Stomach (tissue), 9 donors: ENCODE data around the gene ABCA7. TPM values are rescaled to one million over a fixed set of nuclear protein-coding genes. Genes with fewer than 3 reads are reported as not detected.
A peak's percentile ranks its signal among the peaks of the same experiment; 100 is the strongest.

Experiments used
- DNase-seq, 2 donors: peaks; one replicate each; pipeline versions ENCODE4 v3.0.0 to v3.0.0-alpha.2; 2013 to 2019
- H3K27ac ChIP-seq, 5 donors: fragments of 200-600 bp in 4 of 5; sonication (generic) in 4 of 5; one replicate each; pipeline ENCODE4 v1.5.1; 2013 to 2019; ENCODE audit warnings: mild to moderate bottlenecking in 1 of 5, moderate library complexity in 1 of 5
- H3K27me3 ChIP-seq, 3 donors: fragments of 200-600 bp; sonication (generic); one replicate each; pipeline ENCODE4 v1.5.1; 2017 to 2019; ENCODE audit warnings: mixed run types in 1 of 3
- H3K36me3 ChIP-seq, 4 donors: fragments of 200-600 bp; sonication (generic); 1 replicate in 3 of 4; 2 replicates in 1 of 4; pipeline ENCODE4 v1.5.1; 2016 to 2019
- H3K4me1 ChIP-seq, 4 donors: fragments of 200-600 bp; sonication (generic); one replicate each; pipeline ENCODE4 v1.5.1; 2016 to 2019
- H3K4me3 ChIP-seq, 4 donors: fragments of 200-600 bp; sonication (generic) in 3 of 4; one replicate each; pipeline ENCODE4 v1.5.1; 2016 to 2019; ENCODE audit warnings: mild to moderate bottlenecking in 1 of 4
- H3K9me3 ChIP-seq, 4 donors: fragments of 200-600 bp; sonication (generic); one replicate each; pipeline ENCODE4 v1.5.1; 2016 to 2019
- EP300 ChIP-seq: sonication (generic); formaldehyde crosslinking; IDR thresholded peaks from one replicate; pipeline ENCODE4 v1.6.1; 2017; ENCODE audit warnings: antibody characterized with exemption
- POLR2A ChIP-seq, 4 donors: fragments of 450-650 bp; IDR thresholded peaks; one replicate each; pipeline ENCODE4 v1.6.1; 2016; ENCODE audit warnings: antibody characterized with exemption in 4 of 4, control low read depth in 2 of 4, mild to moderate bottlenecking in 1 of 4, moderate library complexity in 1 of 4
- POLR2AphosphoS5 ChIP-seq, 3 donors: sonication (generic); formaldehyde crosslinking; IDR thresholded peaks; one replicate each; pipeline ENCODE4 v1.6.1; 2016; ENCODE audit warnings: antibody characterized with exemption in 3 of 3
- WGBS, 5 donors: extraction: QIAGEN DNeasy Blood & Tissue Kit in 3 of 5; methylation state at CpG; one replicate each; pipeline versions ENCODE4 v1.1.5 to v1.1.7; 2013 to 2018; 5-methylcytosine and 5-hydroxymethylcytosine counted together
- intact Hi-C: fragments of 100-400 bp; cut with DNase I; formaldehyde crosslinking; loops from one replicate; pipeline ENCODE4 v1.15.1; 2023; ENCODE audit warnings: low total_unique reads
- polyA plus RNA-seq, 3 donors: library from polyadenylated mRNA; stranded (reverse); fragments of 200-250 nt; gene quantifications; one replicate each; pipeline ENCODE4 v1.2.3, GENCODE V29; 2013
- total RNA-seq, 5 donors: library from RNA; depleted of rRNA; stranded (reverse); fragments of >200 nt; gene quantifications; one replicate each; pipeline versions ENCODE4 v1.1.0 to v1.2.3, GENCODE V29; 2014 to 2016
- TF ChIP-seq, protein P1 (sequence below), 7 experiments: fragments of 450-650 bp in 4 of 7; fragments of 200-600 bp in 3 of 7; sonication (generic) in 3 of 7; IDR thresholded peaks; one replicate each; pipeline ENCODE4 v1.5.1; 2016 to 2019; ENCODE audit warnings: antibody characterized with exemption in 7 of 7, control low read depth in 2 of 7, mild to moderate bottlenecking in 1 of 7
- donor health status: healthy with polysubstance abuse.
- donor health status: Bipolar disorder and iron deficiency.
- donor health status: healthy.

The ABCA7 gene
- total and polyA plus RNA-seq, 8 donors: 5.1 to 144 (median 34.7) TPM

DNA sequence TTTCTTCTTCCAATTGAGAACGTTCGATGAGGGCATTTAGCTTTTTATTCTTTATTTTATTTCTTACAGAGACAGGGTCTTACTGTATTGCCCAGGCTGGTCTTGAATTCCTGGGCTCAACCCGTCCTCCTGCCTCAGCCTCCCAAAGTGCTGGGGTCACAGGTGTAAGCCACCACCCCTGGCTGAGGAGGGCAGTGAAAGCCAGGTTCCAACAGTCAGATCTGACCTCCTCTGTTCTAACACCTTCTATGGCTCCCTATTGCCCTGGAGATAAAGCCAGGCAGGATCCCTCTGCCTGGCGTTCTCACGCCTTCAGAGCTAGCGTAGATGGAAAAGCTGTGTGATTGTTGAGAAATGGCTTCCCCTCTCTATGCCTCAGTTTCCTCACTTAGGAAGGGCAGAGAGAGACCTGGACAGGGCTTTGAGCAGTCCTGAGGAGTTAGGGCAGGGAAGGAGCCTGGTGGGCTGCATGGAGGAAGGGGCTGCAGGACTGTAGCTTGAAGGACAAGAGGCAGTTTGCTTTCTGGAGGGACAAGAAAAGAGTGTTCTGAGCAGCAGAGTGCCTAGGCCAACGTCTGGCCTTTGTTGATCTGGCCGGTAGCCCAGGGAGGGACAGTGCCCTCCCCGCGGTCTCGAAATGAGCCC is 32.6 kb downstream of the ABCA7 start:
- TF ChIP-seq EP300 (no peak), POLR2AphosphoS5 (IDR thresholded peaks at IDR 0.05) (no peak)
- TF ChIP-seq, protein P1, sequence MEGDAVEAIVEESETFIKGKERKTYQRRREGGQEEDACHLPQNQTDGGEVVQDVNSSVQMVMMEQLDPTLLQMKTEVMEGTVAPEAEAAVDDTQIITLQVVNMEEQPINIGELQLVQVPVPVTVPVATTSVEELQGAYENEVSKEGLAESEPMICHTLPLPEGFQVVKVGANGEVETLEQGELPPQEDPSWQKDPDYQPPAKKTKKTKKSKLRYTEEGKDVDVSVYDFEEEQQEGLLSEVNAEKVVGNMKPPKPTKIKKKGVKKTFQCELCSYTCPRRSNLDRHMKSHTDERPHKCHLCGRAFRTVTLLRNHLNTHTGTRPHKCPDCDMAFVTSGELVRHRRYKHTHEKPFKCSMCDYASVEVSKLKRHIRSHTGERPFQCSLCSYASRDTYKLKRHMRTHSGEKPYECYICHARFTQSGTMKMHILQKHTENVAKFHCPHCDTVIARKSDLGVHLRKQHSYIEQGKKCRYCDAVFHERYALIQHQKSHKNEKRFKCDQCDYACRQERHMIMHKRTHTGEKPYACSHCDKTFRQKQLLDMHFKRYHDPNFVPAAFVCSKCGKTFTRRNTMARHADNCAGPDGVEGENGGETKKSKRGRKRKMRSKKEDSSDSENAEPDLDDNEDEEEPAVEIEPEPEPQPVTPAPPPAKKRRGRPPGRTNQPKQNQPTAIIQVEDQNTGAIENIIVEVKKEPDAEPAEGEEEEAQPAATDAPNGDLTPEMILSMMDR (IDR thresholded peaks at IDR 0.05): no peak
- H3K27ac ChIP-seq: no peak overlapping the region
- peaks cover 0 to 23% (median 0%) of the 10 kb centered on the region in 4 donors for H3K36me3 ChIP-seq
- DNase-seq: no peak
- no peak overlapping the region for H3K4me3 ChIP-seq
- no peaks in the 10 kb centered on the region for H3K9me3 ChIP-seq
- WGBS, 5 donors: 71 to 83% (median 81%) methylated on average over 11 of the region's 11 CpGs
- peaks cover 0 to 51% (median 21%) of the 10 kb centered on the region in 3 donors for H3K27me3 ChIP-seq
- peaks cover 26 to 94% (median 71%) of the 10 kb centered on the region in 4 donors for H3K4me1 ChIP-seq
- intact Hi-C loops: no loop called here

DNA sequence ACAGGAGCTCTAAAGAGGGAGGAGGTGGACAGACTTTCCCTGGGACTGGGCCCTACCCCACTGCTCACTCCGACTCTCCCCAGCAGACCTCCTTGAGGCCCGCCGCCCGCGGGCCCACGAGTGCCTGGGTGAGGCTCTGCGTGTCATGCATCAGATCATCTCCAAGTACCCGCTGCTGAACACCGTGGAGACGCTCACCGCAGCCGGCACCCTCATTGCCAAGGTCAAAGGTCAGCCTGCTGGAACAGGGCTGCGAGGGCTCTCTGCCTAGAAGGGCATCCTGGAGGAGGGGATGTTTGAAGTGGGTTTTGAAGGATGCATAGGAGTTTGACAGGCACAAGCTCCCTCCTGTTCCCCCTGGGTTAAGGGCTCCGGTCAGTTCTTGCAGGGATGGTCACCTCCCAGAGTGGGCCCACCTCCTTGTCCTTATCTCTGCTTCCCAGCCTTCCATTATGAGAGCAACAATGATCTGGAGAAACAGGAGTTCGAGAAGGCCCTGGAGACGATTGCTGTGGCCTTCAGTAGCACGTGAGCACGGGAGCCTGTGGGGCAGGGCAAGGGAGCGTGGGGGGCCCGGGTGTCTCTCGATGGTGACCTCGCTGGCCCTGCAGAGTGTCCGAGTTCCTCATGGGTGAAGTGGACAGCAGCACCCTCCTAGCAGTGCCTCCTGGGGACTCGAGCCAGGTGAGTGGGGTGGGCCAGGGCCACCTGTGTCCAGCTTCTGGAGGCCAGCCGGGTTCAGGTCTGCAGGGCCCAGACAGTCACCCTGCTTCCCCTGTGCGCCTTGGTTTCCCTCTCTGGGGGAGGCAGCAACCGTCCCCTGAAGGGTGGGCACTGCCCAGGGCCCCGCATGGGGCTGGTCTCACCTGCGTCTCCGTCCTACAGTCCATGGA is 33.4 kb downstream of the ABCA7 start:
- Histone ChIP-seq H3K4me1 (peaks cover 24 to 92% (median 69%) of the 10 kb centered on the region in 4 donors), H3K27me3 (peaks cover 0 to 43% (median 13%) of the 10 kb centered on the region in 3 donors), H3K9me3 (no peaks in the 10 kb centered on the region), H3K36me3 (peaks cover 0 to 23% (median 0%) of the 10 kb centered on the region in 4 donors), H3K4me3 (no peak overlapping the region), H3K27ac (peak overlapping the region in 1 of 5 donors; percentile 64)
- TF ChIP-seq POLR2A (IDR thresholded peaks at IDR 0.05) (no peak), POLR2AphosphoS5 (IDR thresholded peaks at IDR 0.05) (no peak), EP300 (no peak)
- TF ChIP-seq, protein P1 (IDR thresholded peaks at IDR 0.05): no peak
- WGBS, 5 donors: 84 to 90% (median 90%) methylated on average over 14 to 30 of the region's 30 CpGs
- intact Hi-C loops: no loop called here
- no peak for DNase-seq

DNA sequence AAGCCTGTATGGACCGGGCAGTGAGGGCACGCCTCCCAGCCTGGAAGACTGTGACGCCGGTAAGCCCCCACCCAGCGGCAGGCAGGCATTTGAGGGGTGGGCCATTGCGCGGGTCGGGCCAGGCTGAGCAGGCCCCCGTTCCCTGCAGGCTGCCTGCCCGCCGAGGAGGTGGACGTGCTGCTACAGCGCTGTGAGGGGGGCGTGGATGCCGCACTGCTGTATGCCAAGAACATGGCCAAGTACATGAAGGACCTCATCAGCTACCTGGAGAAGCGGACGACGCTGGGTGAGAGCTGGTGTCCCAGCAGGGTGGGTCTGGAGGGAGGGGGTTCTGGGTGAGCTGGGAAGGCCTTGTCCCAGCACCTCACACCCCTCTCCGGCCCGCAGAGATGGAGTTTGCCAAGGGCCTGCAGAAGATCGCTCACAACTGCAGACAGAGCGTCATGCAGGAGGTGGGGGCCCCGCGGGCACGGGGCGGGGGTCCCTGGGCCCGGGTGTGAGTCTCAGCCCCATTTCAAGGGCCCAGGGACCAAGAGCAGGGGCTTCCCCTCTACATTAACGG is 34.1 kb downstream of the ABCA7 start:
- TF ChIP-seq POLR2AphosphoS5 (IDR thresholded peaks at IDR 0.05): no peak
- TF ChIP-seq POLR2A (IDR thresholded peaks at IDR 0.05): no peak
- TF ChIP-seq, protein P1 (IDR thresholded peaks at IDR 0.05): no peak
- no peak for TF ChIP-seq EP300
- peak overlapping the region in 3 of 5 donors; percentile 5 to 73 (median 64) for H3K27ac ChIP-seq
- 68 to 78% (median 74%) methylated on average over 21 to 28 of the region's 28 CpGs for WGBS, 5 donors
- DNase-seq: no peak
- peaks cover 0 to 36% (median 10%) of the 10 kb centered on the region in 3 donors for H3K27me3 ChIP-seq
- no peaks in the 10 kb centered on the region for H3K9me3 ChIP-seq
- peaks cover 0 to 23% (median 0%) of the 10 kb centered on the region in 4 donors for H3K36me3 ChIP-seq
- H3K4me1 ChIP-seq: peaks cover 22 to 85% (median 64%) of the 10 kb centered on the region in 4 donors
- intact Hi-C loops: no loop called here
- peak overlapping the region in 3 of 4 donors; percentile 5 to 37 (median 25) for H3K4me3 ChIP-seq
